Central memory CD8-positive, alpha-beta T cell (primary cell): Measurements from ENCODE around the gene FAM170A.

Source experiments
- ATAC-seq: fragments of 150-1000 bp; cut with Tn5 transposase; replicated peaks from 2 replicates; pipeline ENCODE4 v1.10.0; 2022; ENCODE audit warnings: mild to moderate bottlenecking, moderate FRiP score, moderate number of reproducible peaks; ENCODE audit not compliant: poor library complexity, severe bottlenecking; ENCODE audit errors: extremely low read depth
- DNase-seq, 2 donors: peaks; one replicate each; pipeline ENCODE4 v3.0.0; 2021; ENCODE audit warnings: low spot score in 2 of 2
- H3K27ac Mint-ChIP-seq: one replicate; pipeline ENCODE4 v1.8.0; 2022; ENCODE audit warnings: low read depth, mild to moderate bottlenecking, moderate library complexity, mixed read lengths
- H3K27me3 Mint-ChIP-seq: one replicate; pipeline ENCODE4 v1.8.0; 2022; ENCODE audit warnings: mixed read lengths
- H3K36me3 Mint-ChIP-seq: one replicate; pipeline ENCODE4 v1.8.0; 2022; ENCODE audit warnings: mild to moderate bottlenecking, moderate library complexity, mixed read lengths; ENCODE audit not compliant: insufficient read depth
- H3K4me1 Mint-ChIP-seq: one replicate; pipeline ENCODE4 v1.8.0; 2022; ENCODE audit warnings: mixed read lengths
- H3K4me3 Mint-ChIP-seq: one replicate; pipeline ENCODE4 v1.8.0; 2022; ENCODE audit warnings: mild to moderate bottlenecking, moderate library complexity, mixed read lengths
- H3K9me3 Mint-ChIP-seq: one replicate; pipeline ENCODE4 v1.8.0; 2022; ENCODE audit warnings: mixed read lengths

The FAM170A gene, protein sequence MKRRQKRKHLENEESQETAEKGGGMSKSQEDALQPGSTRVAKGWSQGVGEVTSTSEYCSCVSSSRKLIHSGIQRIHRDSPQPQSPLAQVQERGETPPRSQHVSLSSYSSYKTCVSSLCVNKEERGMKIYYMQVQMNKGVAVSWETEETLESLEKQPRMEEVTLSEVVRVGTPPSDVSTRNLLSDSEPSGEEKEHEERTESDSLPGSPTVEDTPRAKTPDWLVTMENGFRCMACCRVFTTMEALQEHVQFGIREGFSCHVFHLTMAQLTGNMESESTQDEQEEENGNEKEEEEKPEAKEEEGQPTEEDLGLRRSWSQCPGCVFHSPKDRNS

DNA sequence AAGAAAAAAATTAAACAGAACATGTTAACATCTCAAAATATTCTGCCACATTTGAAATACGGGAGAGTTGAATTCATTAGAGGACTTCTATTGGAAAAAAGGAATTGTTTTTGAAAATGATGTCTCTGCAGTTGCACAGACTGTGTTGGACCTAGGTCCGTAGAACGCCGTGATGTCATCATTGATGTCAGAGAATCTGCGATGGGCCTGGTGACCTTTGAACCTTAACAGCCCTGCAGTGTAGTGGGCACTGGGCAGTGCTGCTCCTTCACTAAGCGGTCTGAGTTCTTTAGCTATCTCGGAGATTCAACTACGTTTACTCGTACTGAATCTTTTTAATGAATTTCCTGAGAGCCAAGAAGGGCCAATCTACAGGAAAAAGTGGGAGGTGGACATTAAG is at the start of gene FAM170A:
Gene FAM170A (plus strand): TSS at position 220 of the 400 bp plus-strand sequence. CDS start 211 bp downstream, outside the sequence.
- Mint-ChIP-seq H3K27me3 (peaks cover 36% of the 10 kb centered on the region), H3K36me3 (no peaks in the 10 kb centered on the region), H3K9me3 (peaks cover 4% of the 10 kb centered on the region), H3K4me1 (no peaks in the 10 kb centered on the region), H3K27ac (no peak within 1 kb of the TSS), H3K4me3 (no peak within 1 kb of the TSS)
- no peak for DNase-seq
- no peak for ATAC-seq

DNA sequence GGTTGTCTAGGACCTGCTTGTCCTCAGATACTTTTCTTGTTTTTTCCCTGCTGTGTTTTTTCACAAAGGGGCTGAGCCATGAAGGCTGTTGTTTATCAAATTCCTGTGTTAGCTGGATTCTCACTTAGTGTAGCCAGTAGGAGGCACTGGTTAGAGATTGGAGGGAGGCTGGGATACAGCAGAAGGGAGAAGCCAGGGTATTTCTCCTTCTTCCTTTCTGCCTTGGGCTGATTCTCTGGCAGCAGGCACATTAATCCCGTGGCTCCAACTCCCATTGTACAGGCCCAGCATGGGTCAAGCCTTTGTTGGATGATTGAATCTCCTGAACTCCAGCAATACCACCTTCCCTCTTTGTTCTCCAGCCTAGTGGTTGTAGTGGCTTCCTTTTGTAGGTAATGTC is 46.4 kb upstream of the FAM170A start:
- DNase-seq (no peak), ATAC-seq (no peak)
- H3K36me3 Mint-ChIP-seq = no peaks in the 10 kb centered on the region
- no peak overlapping the region for H3K4me3 Mint-ChIP-seq
- no peaks in the 10 kb centered on the region for H3K9me3 Mint-ChIP-seq
- H3K27ac Mint-ChIP-seq = no peak overlapping the region
- no peaks in the 10 kb centered on the region for H3K4me1 Mint-ChIP-seq
- H3K27me3 Mint-ChIP-seq = peaks cover 43% of the 10 kb centered on the region

DNA sequence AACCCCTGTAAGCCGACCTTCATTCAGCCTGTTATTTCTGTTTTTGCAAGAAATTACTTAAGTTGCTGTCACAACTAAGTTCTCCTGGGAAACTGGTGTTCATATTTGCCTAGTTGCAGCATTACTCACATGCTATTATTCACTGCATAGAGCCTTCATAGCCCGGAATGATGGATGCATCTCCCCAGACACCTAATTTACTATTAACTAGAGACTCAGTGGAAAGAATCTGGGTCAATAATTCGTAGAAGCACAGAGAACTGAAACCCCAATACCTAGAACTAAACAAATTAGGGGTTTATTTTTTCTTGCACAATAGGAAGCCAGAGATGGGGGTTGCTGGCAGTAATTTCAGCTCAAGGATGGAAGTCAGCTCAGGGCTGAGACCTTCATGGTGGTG is 45.7 kb upstream of the FAM170A start:
- ATAC-seq = no peak
- no peaks in the 10 kb centered on the region for H3K4me1 Mint-ChIP-seq
- H3K9me3 Mint-ChIP-seq = no peaks in the 10 kb centered on the region
- H3K27me3 Mint-ChIP-seq = peaks cover 43% of the 10 kb centered on the region
- no peaks in the 10 kb centered on the region for H3K36me3 Mint-ChIP-seq
- no peak overlapping the region for H3K27ac Mint-ChIP-seq
- no peak overlapping the region for H3K4me3 Mint-ChIP-seq
- no peak for DNase-seq

DNA sequence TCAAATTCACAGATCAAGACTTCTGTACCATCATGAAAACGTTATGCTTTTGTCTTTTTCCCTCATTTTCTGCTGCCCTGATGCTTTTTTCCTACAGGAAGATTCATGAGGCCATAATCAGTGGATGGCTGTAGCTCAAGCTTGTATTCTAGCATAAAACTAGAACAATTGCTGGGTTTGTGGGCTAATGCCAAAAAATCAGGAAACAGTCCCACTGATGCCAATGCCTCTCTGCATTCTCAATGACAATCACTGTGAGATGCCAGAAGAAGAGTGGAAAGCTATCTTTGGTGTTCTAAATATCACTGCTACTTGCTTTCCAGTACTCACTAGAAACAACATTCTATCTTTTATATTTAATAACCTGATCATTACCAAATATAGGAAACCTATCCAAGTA is 33.3 kb upstream of the FAM170A start:
- Mint-ChIP-seq H3K36me3 (no peaks in the 10 kb centered on the region), H3K9me3 (peaks cover 11% of the 10 kb centered on the region), H3K4me3 (no peak overlapping the region), H3K27ac (no peak overlapping the region), H3K4me1 (no peaks in the 10 kb centered on the region), H3K27me3 (no peaks in the 10 kb centered on the region)
- no peak for DNase-seq
- ATAC-seq = no peak

DNA sequence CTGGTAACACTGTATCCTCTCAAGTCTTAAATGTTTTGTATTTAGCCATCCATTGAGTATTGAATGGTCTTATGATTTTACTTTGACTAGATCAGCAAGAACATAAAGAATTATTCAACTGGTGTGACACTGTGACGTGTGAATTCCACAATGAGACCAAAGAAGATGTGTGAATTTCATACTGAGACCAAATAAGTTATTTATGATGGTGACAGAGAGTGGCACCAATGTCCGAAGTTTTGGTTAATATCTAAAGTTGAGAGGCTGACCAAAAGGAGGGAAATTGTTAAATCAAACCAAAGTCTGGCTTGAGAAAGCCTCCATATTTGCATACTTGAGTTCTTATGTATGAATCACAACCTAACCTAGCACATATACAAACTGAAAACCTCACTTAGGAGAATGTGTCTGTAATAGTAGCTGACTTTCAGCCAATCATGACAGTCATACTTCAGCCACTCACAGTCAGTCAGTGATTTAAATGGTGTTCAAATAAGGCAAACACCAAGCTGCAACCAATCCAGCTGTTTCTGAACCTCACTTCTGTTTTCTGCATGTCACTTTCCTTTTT is 31.5 kb upstream of the FAM170A start:
- DNase-seq (no peak), ATAC-seq (no peak)
- Mint-ChIP-seq H3K9me3 (peaks cover 16% of the 10 kb centered on the region), H3K36me3 (no peaks in the 10 kb centered on the region), H3K4me1 (no peaks in the 10 kb centered on the region), H3K4me3 (no peak overlapping the region), H3K27ac (no peak overlapping the region), H3K27me3 (no peaks in the 10 kb centered on the region)

DNA sequence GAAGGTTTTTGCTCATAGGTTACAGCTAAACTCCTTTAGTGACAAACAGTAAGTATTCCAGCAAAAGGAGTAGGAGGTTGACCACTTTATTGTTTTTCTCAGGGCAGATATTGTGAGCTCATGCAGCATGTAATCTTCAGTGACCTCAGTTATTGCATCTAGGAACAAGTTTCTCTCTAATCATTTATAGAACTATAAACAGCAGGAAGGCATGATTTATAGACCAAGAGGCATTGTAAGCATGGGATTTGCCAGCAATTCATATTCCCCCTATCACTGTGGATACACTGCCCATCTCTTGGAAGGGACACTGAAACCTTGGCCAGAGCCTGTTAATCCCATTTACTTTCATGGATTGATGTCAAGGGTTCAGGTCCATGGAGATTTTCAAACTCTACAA is 15.4 kb upstream of the FAM170A start:
- H3K27ac Mint-ChIP-seq = no peak overlapping the region
- ATAC-seq = no peak

DNA sequence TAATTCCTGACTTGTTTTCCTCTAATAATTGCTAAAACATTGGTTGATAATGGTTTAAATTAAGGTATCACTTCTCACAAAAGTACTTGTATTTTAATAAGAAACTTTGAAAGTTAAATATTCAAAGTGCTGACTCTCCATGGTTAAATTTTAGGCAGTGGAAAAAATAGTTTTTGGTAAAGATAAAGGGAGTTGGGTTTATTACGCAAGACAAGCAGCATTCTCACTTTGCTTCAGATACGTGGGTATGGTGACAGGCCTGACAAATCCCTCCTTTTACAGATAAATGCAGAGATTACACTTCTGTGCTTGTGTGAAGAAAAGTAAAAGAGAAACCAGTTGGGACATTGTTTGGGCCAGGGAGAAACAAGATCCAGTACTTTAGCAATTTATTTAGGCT is 14.5 kb upstream of the FAM170A start:
- Mint-ChIP-seq H3K27me3 (peaks cover 24% of the 10 kb centered on the region), H3K4me3 (no peak overlapping the region), H3K4me1 (no peaks in the 10 kb centered on the region), H3K36me3 (no peaks in the 10 kb centered on the region), H3K27ac (no peak overlapping the region), H3K9me3 (no peaks in the 10 kb centered on the region)
- ATAC-seq = no peak
- no peak for DNase-seq

More for the DNA sequence above, 15.4 kb upstream of the FAM170A start:
- H3K4me1 Mint-ChIP-seq = no peaks in the 10 kb centered on the region
- no peaks in the 10 kb centered on the region for H3K9me3 Mint-ChIP-seq
- DNase-seq = no peak
- no peaks in the 10 kb centered on the region for H3K36me3 Mint-ChIP-seq
- peaks cover 24% of the 10 kb centered on the region for H3K27me3 Mint-ChIP-seq
- no peak overlapping the region for H3K4me3 Mint-ChIP-seq

DNA sequence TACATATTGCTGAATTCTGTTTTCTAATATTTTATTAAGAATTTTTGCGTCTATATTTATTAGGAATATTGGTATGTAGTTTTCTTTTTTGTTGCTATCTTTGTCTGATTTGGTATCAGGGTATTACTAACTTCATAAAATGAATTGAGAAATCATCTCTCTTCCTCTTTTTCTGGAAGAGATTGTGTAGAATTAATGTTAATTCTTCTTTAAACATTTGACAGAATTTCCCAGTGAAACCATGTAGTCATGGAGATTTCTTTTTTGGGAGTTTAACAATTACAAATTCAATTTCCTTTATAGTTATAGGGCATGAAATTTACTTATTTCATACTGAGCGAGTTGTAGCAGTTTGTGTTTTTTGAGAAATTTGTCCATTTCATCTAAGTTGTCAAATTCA is 3.3 kb upstream of the FAM170A start:
- H3K36me3 Mint-ChIP-seq = no peaks in the 10 kb centered on the region
- ATAC-seq (no peak), DNase-seq (no peak)
- peaks cover 10% of the 10 kb centered on the region for H3K9me3 Mint-ChIP-seq
- no peaks in the 10 kb centered on the region for H3K4me1 Mint-ChIP-seq
- H3K27ac Mint-ChIP-seq = no peak overlapping the region
- no peak overlapping the region for H3K4me3 Mint-ChIP-seq
- H3K27me3 Mint-ChIP-seq = peaks cover 47% of the 10 kb centered on the region

DNA sequence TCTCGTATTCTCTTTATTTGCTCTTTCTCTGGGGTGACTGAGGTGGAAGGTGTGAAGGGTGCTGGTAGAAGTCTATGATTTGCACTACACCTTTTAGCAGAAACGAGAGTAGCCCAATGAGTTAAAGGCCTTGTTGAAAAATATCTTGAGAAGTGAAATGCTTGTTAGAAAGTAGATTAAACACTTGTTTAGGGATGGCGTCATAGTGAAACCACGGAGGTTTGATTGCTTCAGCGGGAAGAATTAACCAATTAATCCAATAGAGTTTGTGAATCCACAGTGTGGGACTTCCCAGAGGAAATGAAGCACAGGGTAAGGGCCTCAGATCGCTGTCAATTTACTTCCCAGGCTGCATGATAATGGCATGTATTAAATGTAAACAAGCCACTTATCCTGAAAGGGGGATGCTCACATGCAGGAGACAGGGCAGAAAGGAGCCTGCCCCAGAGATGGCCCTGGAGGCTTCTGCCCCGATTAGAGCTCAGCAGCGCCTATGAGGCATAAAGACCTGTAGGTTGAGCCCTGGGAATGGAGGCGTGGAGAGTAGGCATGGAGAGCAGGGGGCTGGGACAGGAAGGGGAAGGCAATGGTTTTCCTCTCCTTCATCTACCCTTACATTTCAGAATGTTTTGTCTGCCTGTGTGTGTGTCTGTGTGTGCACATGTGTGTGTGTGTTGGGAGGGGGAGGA is 1.5 kb downstream of the FAM170A start:
- no peak overlapping the region for H3K4me3 Mint-ChIP-seq
- no peak for DNase-seq
- H3K4me1 Mint-ChIP-seq = no peaks in the 10 kb centered on the region
- no peaks in the 10 kb centered on the region for H3K36me3 Mint-ChIP-seq
- no peak for ATAC-seq
- H3K9me3 Mint-ChIP-seq = peaks cover 4% of the 10 kb centered on the region
- H3K27ac Mint-ChIP-seq = no peak overlapping the region
- peaks cover 22% of the 10 kb centered on the region for H3K27me3 Mint-ChIP-seq

DNA sequence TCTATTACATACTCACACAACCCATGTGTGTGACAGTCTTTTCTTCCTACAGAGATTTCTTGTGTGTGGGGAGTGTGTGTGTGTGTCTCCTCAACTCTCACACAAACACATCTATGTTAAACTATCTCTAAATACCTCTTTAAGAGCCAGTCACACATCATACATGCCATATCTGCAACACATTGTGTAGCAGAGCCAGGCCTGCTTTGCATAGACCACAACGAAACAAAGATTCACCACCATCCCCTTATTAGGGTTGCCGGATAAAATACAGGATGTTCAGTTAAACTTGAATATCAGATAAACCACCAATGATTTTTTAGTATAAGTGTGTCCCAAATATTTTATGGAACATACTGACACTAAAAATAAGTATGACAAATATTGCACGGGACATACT is 2.3 kb downstream of the FAM170A start:
- no peak for DNase-seq
- Mint-ChIP-seq H3K36me3 (no peaks in the 10 kb centered on the region), H3K9me3 (peaks cover 4% of the 10 kb centered on the region), H3K27ac (no peak overlapping the region), H3K4me1 (no peaks in the 10 kb centered on the region), H3K4me3 (no peak overlapping the region), H3K27me3 (peaks cover 18% of the 10 kb centered on the region)
- ATAC-seq = no peak

DNA sequence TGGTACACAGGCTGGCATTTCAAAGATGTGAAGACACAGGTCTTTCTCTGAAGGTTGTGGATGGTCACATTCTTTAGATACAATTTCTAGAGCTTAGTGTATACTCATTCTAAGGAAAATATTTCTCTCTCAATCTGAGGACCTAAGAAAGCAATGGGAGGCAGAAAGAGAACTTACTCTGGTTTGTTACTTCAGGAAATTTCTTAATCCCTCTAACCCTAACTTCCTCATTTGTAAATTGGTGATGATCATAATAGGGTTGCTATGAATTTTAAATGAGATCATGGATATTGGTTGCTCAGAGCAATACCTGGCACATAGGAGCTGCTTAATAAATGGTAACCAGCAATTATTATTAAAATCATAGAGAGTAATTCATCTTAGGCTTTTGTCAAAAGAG is 22.1 kb downstream of the FAM170A start:
- H3K36me3 Mint-ChIP-seq = no peaks in the 10 kb centered on the region
- H3K9me3 Mint-ChIP-seq = no peaks in the 10 kb centered on the region
- H3K4me1 Mint-ChIP-seq = no peaks in the 10 kb centered on the region
- ATAC-seq (no peak), DNase-seq (no peak)
- peaks cover 16% of the 10 kb centered on the region for H3K27me3 Mint-ChIP-seq
- no peak overlapping the region for H3K27ac Mint-ChIP-seq
- H3K4me3 Mint-ChIP-seq = no peak overlapping the region

DNA sequence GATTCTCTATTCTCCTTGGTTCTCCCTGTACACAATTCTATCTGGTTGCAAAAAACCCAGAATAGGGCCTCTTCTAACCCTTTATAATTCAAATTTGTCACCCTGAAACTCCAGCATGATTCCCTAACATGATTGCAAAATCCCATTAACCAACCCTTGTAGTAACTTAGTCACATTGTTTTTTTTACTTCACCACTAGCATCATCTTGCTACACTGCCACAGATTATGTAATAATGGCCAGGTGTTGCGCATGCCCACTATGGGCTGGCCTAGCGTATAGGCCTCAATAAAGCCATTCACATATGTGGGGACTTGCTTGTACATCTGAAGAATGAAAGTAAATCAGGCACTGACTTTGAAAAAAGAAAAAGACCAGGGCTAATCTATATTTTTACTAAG is 25.7 kb downstream of the FAM170A start:
- Mint-ChIP-seq H3K4me3 (no peak overlapping the region), H3K4me1 (no peaks in the 10 kb centered on the region), H3K36me3 (no peaks in the 10 kb centered on the region), H3K27me3 (peaks cover 9% of the 10 kb centered on the region), H3K27ac (no peak overlapping the region), H3K9me3 (no peaks in the 10 kb centered on the region)
- ATAC-seq = no peak
- DNase-seq = no peak

DNA sequence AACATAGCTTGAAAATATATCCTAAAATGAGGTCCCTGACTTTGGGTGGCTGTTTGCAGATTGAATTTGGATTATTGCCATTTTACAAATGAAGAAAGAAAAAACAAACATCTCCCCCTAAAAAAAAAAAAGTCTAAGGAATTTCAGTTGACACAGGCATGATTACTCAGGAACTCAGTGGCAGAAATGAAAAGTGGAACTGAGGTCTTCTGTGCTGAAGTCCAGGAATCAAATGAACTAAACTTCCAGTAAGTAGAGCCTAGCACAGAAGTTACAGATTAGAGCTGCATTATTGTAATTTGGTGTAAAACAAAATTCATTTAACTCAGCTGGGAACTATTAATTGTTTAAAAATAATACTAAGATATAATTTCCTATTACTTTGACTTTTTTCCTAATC is 26.7 kb downstream of the FAM170A start:
- ATAC-seq (no peak), DNase-seq (no peak)
- Mint-ChIP-seq H3K9me3 (no peaks in the 10 kb centered on the region), H3K36me3 (no peaks in the 10 kb centered on the region), H3K4me3 (no peak overlapping the region), H3K4me1 (no peaks in the 10 kb centered on the region), H3K27ac (no peak overlapping the region), H3K27me3 (peaks cover under 1% of the 10 kb centered on the region)
